Pulmonary artery endothelial cell (primary cell): ENCODE results near the gene IQCH. TPM values are rescaled to one million over a fixed set of nuclear protein-coding genes. Genes with fewer than 3 reads are reported as not detected.

ENCODE experiments used
- DNase-seq: peaks from one replicate; pipeline ENCODE4 v3.0.0-alpha.2; 2011; ENCODE audit warnings: low read depth, low spot score
- total RNA-seq: library from RNA; depleted of rRNA; stranded (reverse); fragments of >200 nt; gene quantifications from 2 replicates; pipeline ENCODE4 v1.2.3, GENCODE V29; 2014

Gene IQCH
- total RNA-seq, 1 donor from 2014 or later, result 2.2 TPM

DNA sequence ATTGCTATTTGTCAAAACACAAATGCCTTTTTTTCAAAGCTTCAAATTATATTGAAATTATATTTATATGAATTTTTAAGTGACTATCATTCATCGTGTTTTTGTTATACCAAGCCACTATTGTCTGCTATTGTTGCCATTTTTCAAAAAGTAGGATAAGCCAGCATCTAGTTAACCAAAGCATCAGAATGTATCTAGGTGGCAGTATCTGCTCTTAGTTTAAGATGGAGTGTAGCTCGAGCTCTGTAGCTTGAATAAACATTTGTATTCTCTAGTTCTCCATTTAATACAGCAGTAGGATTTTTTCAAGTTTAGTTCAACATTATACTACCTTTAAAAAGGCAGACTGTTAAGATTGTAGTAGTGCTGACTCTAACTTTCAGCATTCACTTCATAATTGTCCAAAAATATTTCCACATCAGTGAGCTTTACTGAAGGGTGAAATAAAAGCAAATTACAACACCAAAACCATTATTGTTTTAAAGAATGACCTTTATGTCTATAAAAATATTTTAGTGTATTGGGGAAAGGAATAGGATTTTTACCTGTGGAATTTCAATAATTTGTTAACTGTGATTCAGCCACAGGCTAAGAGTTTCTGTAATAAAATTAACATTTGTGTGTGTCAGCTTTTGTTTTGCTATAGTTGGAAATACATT is 246.7 kb downstream of the IQCH start:
- no peak for DNase-seq

DNA sequence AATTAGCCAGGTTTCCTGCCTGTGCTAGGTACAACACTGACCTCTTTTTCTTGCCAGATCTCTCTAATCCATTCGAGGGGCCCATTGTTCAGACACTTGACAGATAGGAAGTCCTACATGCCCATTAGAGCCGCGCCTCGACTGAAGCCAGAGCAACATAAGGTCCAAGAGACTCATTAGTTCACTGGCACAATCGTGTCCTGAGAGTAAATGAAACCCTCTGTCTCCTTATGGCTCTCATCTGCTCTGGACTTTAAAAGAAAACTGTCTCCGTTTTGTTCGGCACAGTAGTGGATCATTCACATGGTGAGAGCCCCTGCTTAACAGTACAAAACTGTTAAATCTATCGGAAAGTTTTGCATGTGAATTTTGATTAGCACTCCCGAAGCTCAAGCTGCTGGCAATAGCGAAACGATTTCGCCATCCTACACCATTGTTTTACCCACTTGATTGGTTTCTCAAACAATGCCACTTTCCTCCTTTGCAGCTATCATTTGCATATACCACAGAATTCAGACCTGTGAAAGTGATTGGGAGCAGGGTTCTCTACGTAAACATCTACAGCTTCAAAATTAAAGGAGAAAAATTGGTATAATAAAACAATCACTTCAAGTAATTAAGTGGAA is 247.4 kb downstream of the IQCH start:
- DNase-seq, result no peak

DNA sequence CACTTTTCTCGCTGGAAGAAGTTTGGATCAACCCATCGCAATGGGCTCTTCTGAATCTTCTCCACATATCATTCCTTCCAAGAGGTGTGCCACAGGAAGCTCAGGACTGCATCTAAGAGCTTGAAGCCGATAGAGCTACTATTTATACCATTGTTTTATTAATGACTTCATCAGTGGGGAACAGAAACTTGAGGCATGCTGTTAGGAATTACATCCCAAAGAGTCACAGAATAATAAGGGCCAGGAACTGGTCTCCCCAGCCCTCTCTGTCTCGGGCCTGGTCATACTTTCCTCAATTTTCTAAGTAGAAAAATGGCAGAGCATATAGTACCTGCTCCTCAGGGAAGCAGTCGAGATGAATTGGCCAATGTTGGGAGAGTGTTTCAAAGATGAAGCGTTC is 249.5 kb downstream of the IQCH start:
- DNase-seq, result no peak

DNA sequence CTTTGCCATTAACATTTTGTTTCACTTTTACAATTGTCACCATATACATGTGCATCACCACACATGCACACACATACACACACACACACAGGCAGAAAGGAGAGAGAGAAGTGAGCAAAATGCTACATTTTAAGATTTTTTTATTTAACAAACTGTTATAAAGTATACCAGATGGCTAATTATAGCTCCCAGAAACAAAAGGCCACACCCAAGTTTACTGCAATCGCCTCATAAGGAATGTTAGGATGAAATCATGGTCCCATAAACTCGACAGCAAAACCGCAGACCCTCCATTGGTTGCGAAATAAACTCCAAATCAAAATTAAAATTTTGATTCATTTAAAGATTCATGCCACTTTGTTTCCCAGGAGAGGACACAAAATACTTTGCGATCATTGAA is 250.2 kb downstream of the IQCH start:
- DNase-seq, result no peak

DNA sequence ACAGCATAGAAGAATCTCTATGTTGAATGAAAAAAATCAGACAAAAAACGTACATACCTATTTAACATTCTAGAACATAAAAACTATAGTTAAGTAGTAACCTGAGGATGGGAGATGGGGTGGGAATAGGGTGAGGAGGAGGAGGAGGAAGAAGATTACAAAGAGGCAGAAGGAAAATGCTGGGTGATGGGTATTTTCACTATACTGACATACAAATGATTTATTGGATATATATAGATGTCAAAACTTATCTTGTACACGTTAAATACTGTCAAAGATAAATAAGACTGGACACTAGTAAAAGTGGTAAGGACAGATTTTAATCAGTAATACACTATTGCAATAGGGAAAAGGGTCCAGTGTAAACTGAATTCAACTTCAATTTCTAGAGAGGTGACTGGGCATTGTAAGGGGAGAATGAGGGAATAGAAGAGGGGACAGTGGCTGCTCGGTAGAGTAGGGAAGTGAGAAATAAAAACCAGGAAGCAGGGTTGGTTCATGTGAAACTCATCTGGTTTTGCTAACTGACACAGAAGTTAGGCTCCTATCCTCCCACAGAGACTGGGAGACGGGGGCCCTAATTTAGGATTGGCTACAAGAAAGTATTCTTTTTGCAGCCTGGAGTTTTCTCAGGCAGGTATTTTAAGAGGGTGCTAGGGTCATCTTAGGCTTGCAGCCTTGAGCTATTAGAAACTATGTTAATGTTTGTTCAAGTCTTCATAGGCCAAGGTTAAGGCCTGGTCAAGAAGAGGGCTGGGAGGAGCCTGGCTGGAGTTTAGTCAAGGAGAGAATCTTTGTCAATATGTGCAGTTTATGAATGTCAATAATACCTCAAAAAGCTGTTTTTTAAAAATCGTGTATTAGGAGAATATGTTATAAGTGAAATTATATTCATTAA is 251.3 kb downstream of the IQCH start:
- no peak for DNase-seq

DNA sequence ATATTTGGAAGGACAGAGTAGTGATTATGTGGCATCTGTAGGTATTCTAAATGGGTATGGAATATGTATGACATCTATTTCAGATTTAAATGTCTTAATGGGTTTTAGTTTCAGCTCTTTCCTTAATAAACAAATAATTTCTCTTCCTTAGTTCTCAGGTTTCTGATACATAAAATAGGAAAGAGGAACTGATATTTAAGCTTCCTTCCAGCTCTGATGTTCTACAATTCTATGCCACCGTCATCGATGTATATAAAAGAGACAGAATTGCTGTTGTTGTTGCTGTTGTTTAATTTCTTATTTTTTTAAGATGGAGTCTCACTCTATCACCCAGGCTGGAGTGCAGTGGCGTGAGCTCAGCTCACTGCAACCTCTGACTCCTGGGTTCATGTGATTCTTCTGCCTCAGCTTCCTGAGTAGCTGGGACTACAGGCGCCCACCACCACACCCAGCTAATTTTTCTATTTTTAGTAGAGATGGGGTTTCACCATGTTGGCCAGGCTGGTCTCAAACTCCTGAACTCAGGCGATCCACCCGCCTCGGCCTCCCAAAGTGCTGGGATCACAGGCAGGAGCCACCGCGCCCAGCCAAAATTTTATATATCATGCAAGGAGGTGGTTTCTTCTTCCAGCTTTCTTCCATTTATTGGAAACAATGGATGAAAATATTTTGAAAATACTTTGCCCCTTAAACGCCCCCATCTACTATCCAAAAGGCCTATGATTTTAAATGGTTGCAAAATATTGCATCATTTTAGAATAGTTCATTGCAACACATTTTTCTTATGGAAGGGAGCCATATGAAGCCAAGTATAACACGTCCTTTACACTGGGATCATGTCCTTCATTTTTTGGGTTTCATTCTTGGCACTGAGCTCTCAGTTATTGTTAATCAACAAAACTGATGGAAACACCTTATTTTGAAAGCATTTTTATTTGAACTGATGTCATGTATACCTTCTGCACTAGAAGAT is 252.5 kb downstream of the IQCH start:
- no peak for DNase-seq

DNA sequence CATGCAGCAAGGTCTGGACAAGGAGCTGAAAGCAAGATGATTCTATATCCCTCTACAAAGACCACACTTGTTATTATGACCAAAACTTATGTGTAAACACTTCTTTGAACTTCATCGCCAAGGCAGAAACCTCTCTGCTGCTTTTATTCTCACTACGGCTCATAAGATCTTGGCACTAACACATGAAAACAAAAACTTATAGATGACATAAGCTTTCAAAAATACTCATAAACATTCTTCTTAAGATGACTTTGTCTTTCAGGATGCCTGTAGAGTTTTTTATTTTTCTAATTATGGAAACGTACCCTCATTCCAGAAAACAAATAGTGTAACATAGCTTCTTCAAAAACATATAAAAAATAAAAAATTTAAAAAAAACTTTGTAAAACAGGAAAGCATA is 253.8 kb downstream of the IQCH start:
- no peak for DNase-seq

DNA sequence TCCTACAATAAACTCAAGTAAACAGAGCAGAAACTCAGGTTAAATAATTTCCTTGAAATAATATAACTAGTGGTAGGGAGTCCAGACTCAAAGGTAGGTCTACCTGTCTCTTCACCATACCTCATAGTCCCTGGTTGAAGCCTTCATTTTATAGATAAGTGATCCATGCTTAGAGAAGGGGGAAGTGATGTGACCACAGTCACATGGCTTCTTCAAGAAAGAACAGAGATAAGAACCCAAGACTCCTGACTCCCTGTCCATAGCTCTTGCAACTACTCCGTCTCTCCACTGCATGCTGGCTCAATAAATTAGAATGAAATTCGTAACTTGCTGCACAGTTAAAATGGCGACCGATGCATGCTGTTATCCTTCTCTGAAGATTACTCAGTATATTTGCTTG is 255.3 kb downstream of the IQCH start:
- no peak for DNase-seq

DNA sequence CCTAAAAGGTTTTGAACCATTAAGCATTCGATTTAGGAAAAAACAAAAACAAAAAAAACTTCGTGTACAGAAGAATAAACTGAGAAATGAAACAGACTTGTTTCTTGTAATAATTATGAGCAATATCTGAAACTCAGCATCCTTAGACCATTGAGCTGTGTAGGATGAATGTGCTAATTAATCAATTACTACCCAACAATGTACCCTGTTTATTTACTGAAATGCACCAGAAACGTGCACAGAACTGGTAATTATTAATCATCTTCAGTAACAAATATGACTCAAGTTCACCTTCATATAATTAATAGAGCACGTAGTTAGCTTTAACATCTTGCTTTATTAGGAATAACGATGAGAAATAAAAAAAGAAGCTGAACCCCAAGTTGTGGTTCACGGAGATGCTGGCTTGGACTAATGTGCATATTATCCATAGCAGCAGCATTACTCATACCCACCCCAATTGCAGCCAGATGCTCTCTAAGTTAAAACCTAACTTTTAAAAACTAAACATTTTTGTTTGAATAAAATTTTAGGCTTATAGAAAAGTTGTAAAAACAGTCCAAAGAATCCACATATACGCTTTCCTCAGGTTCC is 256.1 kb downstream of the IQCH start:
- DNase-seq, result no peak

DNA sequence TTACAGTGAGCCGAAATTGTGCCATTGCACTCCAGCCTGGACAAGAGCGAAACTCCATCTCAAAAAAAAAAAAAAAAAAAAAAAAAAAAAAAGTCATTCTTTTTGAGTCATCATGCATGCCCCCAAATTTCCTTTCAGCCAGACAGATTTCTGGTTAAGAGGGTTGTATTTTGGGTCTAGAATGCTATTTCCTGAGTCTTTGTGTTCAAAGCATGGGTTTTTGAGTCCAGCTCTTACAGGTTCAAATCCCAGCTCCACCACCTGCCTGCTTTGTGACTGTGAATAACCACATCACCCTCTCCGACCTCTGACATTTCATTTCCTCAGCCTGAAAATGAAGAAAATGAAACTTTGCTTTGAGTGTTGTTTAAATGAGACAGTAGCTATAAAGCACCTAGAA is 257.0 kb downstream of the IQCH start:
- DNase-seq, result no peak

DNA sequence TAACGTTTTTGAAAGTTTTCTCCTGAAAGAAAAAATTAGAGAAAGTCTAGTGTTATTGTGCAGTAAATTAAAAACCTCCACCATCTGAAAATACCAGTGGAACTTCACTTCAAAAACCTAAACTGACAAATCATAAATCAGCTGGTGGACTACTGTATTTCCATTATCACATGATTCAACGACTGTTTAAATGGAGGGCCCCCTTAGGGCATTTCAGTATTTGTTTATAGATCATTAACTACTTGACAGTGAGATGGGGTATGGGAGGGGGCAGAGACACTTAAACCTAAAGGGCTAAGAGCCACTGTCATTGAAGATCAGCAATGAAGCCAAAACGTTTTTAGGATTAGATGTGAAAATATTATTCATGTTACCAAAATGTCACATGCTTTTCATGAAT is 257.6 kb downstream of the IQCH start:
- DNase-seq, result no peak

DNA sequence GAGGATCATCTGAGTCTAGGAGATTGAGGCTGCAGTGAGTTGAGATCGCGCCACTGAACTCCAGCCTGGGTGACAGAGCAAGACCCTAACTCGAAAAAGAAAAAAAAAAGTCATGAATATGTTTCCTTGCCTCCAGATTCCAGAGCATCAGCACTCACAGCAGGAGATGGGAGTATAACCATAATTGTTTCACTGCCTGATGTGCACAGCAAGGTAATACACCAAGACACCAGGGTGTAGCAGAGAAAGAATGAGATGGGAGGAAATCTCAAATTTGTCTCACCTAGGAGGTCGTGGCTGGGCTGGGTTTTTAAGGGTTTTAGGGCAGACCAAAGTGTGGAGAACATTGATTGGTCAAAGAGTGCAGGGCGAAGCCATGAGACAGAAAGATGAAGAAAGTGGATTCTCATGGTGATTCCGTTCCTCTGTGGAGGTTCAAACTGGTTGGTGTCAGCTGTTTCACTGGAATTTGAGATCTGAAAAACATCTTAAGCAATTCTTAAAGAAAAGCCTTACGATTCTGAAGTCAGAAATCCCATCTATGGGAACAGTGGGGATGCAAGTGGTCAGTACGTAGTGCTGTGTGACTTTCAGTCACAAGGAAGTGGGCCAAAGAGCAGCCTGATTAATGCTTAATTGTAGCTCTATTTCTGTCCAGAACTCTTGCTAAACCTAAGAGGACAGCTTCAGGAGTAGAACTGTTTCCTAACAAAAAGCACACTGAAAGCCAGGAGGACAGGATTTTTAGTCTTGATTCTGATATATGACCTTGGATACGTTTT is 258.5 kb downstream of the IQCH start:
- no peak for DNase-seq

DNA sequence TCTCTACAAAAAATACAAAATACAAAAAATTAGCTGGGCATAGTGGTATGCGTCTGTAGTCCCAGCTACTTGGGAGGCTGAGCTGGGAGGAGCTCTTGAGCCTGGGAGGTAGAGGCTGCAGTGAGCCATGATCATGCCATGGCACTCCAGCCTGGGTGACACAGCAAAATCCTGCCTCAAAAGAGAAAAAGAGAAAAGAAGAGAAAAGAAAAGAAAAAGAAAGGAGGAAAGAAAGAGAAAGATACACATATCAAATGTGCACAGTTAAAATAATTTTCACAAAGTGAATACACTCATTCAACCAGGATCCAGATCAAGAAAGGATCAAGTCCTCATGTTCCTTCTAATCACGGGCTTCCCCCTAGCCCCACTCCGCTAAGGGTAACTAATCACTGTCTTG is 260.5 kb downstream of the IQCH start:
- DNase-seq, result no peak

DNA sequence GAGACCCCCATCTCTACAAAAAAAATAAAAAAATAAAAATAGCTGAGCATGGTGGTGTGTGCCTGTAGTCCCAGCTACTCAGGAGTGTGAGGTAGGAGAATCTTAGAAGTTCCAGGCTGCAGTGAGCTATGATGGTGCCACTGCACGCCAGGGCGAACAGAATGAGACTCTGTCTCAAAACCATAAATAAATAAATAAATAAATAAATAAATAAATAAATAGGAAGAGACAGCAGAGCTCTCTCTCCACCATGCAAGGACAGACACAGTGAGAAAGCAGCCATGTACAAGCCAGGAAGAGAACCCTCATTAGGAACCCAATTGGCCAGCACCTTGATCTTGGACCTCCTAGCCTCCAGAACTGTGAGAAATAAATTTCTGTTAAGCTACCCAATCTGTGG is 261.0 kb downstream of the IQCH start:
- no peak for DNase-seq

DNA sequence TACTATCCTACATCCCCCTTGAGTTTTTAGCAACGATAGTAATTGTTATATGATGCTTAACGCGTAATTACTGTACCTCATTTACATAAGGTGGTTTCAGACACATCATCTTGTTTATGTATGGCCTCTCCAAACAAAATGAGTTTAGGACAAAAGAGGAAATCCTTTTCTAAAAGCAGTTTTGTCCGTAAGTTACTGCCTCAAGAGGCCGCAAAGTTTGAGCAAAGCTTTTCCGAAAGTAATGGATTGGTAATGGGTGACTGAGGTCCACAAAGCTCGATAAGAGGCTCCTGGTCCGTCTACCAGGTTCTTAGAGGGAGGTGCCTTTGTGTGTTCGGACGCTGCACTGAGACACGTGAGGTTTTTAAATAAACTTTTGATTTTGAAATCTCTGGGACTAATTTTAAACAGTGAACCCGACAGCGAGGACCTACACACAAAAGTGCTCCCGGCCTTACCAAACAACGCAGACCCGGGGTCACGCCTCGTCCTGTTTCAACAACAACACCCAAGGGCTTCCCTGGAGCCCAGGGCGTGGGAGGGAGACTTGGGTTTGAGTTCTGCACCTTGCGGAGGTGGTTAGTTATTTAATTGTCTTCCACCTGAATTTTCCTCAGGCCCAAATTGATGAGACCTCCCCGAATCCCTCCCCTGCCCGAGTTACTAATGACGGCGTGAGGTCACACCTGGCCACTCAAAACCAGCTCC is 265.9 kb downstream of the IQCH start:
- no peak for DNase-seq

DNA sequence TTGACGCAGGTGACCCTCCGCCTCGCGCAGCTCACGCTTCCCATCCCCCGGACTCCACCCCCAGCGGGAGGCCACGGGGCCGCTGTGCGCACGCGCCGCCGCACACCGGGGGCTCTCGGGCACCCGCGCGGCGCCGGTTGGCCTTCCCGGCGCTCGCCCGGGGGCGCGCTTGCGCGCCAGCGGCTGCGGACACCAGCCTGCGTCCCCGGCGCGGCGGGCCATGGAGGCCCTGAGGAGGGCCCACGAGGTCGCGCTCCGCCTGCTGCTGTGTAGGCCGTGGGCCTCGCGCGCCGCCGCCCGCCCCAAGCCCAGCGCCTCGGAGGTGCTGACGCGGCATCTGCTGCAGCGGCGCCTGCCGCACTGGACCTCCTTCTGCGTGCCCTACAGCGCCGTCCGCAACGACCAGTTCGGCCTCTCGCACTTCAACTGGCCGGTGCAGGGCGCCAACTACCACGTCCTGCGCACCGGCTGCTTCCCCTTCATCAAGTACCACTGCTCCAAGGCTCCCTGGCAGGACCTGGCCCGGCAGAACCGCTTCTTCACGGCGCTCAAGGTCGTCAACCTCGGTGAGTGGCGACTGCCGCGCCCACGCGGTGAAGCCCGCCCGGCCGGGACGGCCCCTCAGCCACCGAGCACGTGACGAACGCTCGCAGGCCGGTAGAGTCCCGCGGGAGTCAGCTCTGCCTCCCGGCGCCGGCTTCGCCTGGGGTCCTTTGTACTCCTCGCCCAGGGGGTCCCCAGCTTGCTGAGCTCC is 266.6 kb downstream of the IQCH start, which contains the start of gene C15orf61:
Gene C15orf61 (plus strand): TSS at position 103 of the 754 bp plus-strand sequence. CDS start 118 bp downstream, at position 221.
- DNase-seq, result peak; percentile 24

DNA sequence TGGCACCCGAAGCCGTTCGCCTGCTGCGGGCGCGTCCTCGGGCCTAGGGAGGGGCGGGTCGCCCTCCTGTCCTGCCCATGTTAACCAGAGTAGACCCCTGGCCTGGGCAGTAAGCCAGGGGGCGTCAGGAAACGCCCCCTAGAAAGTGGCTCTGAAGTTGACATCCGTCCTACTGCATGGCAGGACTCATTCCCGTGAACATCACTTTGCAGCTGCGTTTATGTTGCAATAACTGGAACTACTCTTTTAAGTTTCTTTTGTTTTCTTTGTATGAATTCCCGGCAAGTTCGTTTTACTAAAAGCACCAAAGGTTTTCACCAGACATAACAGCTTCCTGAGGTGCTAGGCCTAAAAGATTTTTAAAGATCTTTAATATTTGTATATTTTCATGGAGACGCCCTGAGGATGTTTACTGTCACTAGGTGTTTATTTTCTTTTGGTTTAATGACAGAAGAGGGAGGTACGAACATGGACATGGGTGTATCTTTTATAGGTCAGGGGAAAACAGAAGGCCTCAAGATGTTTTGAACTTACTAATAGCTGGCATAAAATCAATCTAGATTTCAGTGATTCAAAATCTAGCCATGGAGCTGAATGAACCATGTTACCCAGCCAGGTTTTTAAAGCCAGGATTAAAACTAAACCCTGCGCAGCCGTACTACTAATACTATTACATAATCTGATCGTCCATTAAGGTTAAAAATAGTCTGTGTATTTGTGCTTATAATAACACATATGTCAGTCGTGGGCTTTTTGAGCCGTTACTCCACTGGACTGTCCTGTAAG is 267.4 kb downstream of the IQCH start:
- DNase-seq, result no peak

DNA sequence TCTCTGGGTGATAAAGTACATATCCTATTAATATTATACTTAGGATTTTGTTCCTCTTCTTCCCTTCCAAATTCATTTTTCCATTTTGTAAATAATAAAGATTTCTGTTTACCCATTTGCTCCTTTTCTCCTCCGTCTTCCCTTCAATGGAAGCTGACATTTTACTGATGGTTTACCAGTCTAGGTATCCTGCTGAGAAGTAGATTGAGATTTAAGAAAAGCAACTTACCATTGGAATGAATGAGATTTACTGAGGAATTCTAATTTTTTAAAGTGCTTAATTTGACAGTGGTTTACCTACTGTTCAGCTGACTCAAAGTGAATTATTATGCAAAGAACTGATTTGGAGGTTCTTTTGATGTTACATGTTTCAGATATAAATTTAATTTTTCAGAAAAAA is 268.7 kb downstream of the IQCH start:
- DNase-seq, result no peak
